H1 (cell line): ENCODE data around the gene HMGB1.

ENCODE experiments used
- CREB1 ChIP-seq: IDR thresholded peaks from 2 replicates; pipeline ENCODE4 v1.6.1; 2012; ENCODE audit warnings: inconsistent platforms
- CTCF ChIP-seq, 3 experiments: IDR thresholded peaks; 1 replicate in 2 of 3; 2 replicates in 1 of 3; pipeline versions ENCODE4 v1.5.1 to v1.6.1; 2011; ENCODE audit warnings: low read length in 3 of 3, mild to moderate bottlenecking in 3 of 3, inconsistent platforms in 2 of 3, low read depth in 1 of 3, moderate library complexity in 1 of 3; ENCODE audit not compliant: insufficient read depth in 1 of 3; ENCODE audit errors: control extremely low read depth in 1 of 3
- EP300 ChIP-seq, 2 experiments: IDR thresholded peaks; 1 replicate in 1 of 2; 2 replicates in 1 of 2; pipeline ENCODE4 v1.6.1; 2011 to 2012; ENCODE audit warnings: low read depth in 2 of 2, low read length in 2 of 2, mild to moderate bottlenecking in 2 of 2, borderline replicate concordance in 1 of 2, inconsistent platforms in 1 of 2, moderate library complexity in 1 of 2
- EZH2 ChIP-seq: fragments of 200-600 bp; sonication (generic); IDR thresholded peaks from 2 replicates; pipeline ENCODE4 v1.7.1; 2012; ENCODE audit warnings: low read depth, mild to moderate bottlenecking, moderate library complexity, low read length, inconsistent platforms; ENCODE audit not compliant: severe bottlenecking
- GTF2F1 ChIP-seq: IDR thresholded peaks from 2 replicates; pipeline ENCODE4 v1.6.1; 2012; ENCODE audit warnings: low read depth, low read length, improper control_type of control experiment, borderline replicate concordance
- HDAC2 ChIP-seq, 2 experiments: fragments of 300-600 bp in 1 of 2; sonication (generic) in 1 of 2; IDR thresholded peaks; 2 replicates each; pipeline ENCODE4 v1.6.1; 2011 to 2012; ENCODE audit warnings: low read depth in 2 of 2, low read length in 2 of 2, mild to moderate bottlenecking in 2 of 2, moderate library complexity in 2 of 2, borderline replicate concordance in 1 of 2, inconsistent platforms in 1 of 2
- HDAC6 ChIP-seq: IDR thresholded peaks from one replicate; pipeline ENCODE4 v1.7.1; 2012; ENCODE audit warnings: low read depth, mild to moderate bottlenecking, inconsistent platforms, low read length, moderate library complexity
- NRF1 ChIP-seq: IDR thresholded peaks from 2 replicates; pipeline ENCODE4 v1.6.1; 2011; ENCODE audit warnings: mild to moderate bottlenecking, low read depth, low read length, improper control_type of control experiment
- POLR2A ChIP-seq, 2 experiments: IDR thresholded peaks; 1 replicate in 1 of 2; 2 replicates in 1 of 2; pipeline ENCODE4 v1.6.1; 2011; ENCODE audit warnings: low read depth in 2 of 2, low read length in 2 of 2, mild to moderate bottlenecking in 2 of 2; ENCODE audit errors: control extremely low read depth in 1 of 2
- POLR2AphosphoS5 ChIP-seq: IDR thresholded peaks from 2 replicates; pipeline ENCODE4 v1.6.1; 2011; ENCODE audit warnings: low read depth, low read length
- RAD21 ChIP-seq, 2 experiments: IDR thresholded peaks in 1 of 2; conservative IDR thresholded peaks in 1 of 2; 2 replicates each; pipeline ENCODE4 v1.6.1; 2011; ENCODE audit warnings: low read depth in 2 of 2, low read length in 2 of 2, improper control_type of control experiment in 1 of 2, inconsistent platforms in 1 of 2, mild to moderate bottlenecking in 1 of 2, moderate library complexity in 1 of 2

GRCh38 chr13:30496147-30496546 is 30.4 kb upstream of the HMGB1 start:
- no peak for TF ChIP-seq EZH2
- no peak for TF ChIP-seq NRF1
- no peak for TF ChIP-seq CTCF (IDR thresholded peaks at IDR 0.05; ENCODE audit: control extremely low read depth in 1 of 3, insufficient read depth in 1 of 3, low read depth in 1 of 3, low read length in 3 of 3)
- TF ChIP-seq HDAC6 = no peak
- no peak for TF ChIP-seq POLR2AphosphoS5
- no peak for TF ChIP-seq EP300 (IDR thresholded peaks at IDR 0.05; ENCODE audit: borderline replicate concordance in 1 of 2, low read depth in 2 of 2, low read length in 2 of 2)
- no peak for TF ChIP-seq POLR2A (IDR thresholded peaks at IDR 0.05; ENCODE audit: control extremely low read depth in 1 of 2, low read depth in 2 of 2, low read length in 2 of 2)
- no peak for TF ChIP-seq HDAC2 (IDR thresholded peaks at IDR 0.05; ENCODE audit: borderline replicate concordance in 1 of 2, low read depth in 2 of 2, low read length in 2 of 2)
- TF ChIP-seq RAD21 (IDR thresholded peaks at IDR 0.05 in 1 of 2, conservative IDR thresholded peaks at IDR 0.05 in 1 of 2; ENCODE audit: low read depth in 2 of 2, low read length in 2 of 2) = no peak
- no peak for TF ChIP-seq GTF2F1
- TF ChIP-seq CREB1 = no peak
